GM13977 (cell line): ENCODE data around the gene VDR.
"Not testable (repeated sequence)": the region's sequence is repeated elsewhere in the genome, so short reads cannot be mapped to it uniquely, and the experiment has no call there.

Experiments
- DNase-seq: peaks from one replicate; pipeline ENCODE4 v3.0.0; 2012; ENCODE audit warnings: low spot score
- CTCF ChIP-seq: IDR thresholded peaks from 2 replicates; pipeline ENCODE4 v1.5.1; 2012; ENCODE audit warnings: mild to moderate bottlenecking, control low read depth; ENCODE audit not compliant: insufficient read depth; ENCODE audit errors: extremely low read depth, missing control alignments
- in situ Hi-C: fragments of 300-500 bp; cut with MboI; formaldehyde crosslinking; loops from one replicate; pipeline ENCODE4 v1.12.0; 2022; ENCODE audit warnings: low sequenced_read_pairs, low pct_unique_long_range_greater_than_20kb, mixed read lengths, inconsistent platforms; ENCODE audit not compliant: unreplicated experiment

The VDR gene

DNA sequence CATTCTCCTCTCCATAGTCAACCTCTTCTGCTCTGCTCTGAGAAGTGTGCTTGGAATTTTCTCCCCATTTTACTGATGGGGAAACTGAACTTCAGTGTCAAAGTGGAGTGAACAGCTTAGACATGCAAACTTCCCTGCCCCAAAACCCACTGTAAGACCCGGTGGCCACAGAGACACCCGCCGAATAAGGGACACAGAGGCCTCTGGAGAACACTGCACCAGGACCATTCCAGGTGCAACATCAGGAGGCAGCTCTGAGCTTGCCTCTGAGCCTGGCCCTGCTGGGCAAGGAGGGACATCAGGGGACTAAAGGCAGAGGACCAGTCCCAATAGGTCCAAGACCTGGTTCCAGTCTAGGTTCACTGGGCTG is 86.8 kb downstream of the VDR start:
- no peak for DNase-seq
- in situ Hi-C loops, result no loop called here
- no peak for TF ChIP-seq CTCF

GRCh38 chr12:47817272-47818006 is 87.4 kb downstream of the VDR start:
- peak; percentile 18 for TF ChIP-seq CTCF
- in situ Hi-C loops, result no loop called here
- no peak for DNase-seq

- no peak for DNase-seq
- in situ Hi-C loops, result no loop called here
- no peak for TF ChIP-seq CTCF
Observed at GRCh38 chr12:47816403-47817271, 88.2 kb downstream of the VDR start.

GRCh38 chr12:47815447-47815846 is 89.3 kb downstream of the VDR start:
- in situ Hi-C loops, DNase-seq: not testable (repeated sequence)

DNA sequence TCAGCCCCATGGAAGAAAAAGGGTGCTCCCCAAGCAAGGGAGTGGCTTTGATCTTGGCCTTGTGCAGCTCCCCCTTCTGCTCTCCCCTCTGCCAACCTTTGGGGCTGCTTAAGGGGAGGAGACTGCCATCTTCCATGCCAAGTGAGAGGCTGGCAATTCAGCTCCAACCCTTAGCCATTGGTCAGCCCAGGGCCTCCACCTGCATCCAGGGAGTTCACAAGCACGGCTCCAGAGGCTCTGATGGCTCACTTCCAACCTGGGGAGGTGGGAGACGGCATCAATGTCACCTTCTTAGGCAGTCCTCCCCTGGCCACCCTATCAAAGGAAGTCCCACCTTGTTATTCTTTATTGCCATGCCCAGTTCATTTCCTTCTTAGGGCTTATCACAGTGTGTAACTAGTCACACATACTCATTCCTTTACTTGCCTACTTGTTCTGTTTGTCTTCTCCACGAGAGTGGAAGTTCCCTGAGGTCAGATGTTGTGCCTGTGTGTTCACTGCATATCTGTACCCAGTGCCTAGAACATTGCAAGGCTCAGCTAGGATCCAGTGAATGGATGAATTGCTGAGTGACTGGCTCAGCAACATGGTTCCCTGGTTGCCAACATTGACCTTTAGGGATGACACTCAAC is 90.1 kb downstream of the VDR start:
- DNase-seq, result no peak
- TF ChIP-seq CTCF, result no peak
- in situ Hi-C loops, result no loop called here

DNA sequence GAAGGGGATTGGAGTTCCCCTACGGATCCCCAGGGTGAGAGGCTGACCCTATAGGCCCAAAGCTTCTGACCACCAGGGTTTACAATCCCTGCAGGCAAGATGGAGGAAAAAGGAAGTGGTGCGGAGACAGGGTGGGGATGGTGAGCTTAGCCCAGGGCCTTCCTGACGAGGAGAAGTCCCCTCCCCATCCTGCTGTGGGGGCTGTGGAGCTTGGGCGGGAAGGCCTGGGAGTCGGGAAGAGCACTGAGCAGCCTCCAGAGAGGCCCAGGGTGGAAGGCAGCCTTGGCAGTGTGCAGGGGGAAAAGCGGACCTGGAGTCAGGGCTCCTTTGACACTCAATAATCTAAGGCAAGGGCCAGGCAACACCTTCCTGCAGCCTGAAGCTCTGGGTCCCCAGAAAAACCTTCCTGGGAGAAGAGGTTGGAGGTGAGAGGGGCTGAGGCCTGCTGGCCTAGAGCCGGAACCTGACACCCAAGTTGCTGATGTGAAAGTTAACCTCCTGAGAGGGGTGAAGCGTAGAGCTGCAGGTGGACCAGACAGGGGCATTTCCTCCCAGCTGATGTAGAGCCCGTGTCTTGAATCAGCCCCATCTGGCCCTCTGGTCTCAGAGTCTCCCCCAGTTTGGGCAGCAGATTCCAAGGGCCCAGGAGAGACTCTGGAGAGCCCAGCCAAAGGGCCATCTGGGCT is 91.1 kb downstream of the VDR start:
- DNase-seq, result peak; percentile 77
- in situ Hi-C loops, result no loop called here
- no peak for TF ChIP-seq CTCF
